ENCODE measurements around the gene TTC27.
"Not testable (repeated sequence)": the region's sequence is repeated elsewhere in the genome, so short reads cannot be mapped to it uniquely, and the experiment has no call there.

Gene TTC27

GRCh38 chr2:32812316-32812715 is 184.5 kb downstream of the TTC27 start:
- no peak for DNase-seq

GRCh38 chr2:32820088-32820487 is 192.2 kb downstream of the TTC27 start:
- DNase-seq, result no peak

- DNase-seq, result no peak
These were observed 192.9 kb downstream of the TTC27 start for GRCh38 chr2:32820701-32821100.

GRCh38 chr2:32824070-32824809 is 196.4 kb downstream of the TTC27 start:
- DNase-seq, result no peak

- DNase-seq, result no peak
These were observed 197.5 kb downstream of the TTC27 start for GRCh38 chr2:32825291-32825712.

GRCh38 chr2:32830196-32830595 is 202.3 kb downstream of the TTC27 start:
- DNase-seq, result no peak

- DNase-seq, result no peak
These were observed 205.0 kb downstream of the TTC27 start for GRCh38 chr2:32832821-32833220.

GRCh38 chr2:32833709-32834108 is 205.9 kb downstream of the TTC27 start:
- no peak for DNase-seq

GRCh38 chr2:32835148-32835547 is 207.3 kb downstream of the TTC27 start:
- DNase-seq, result no peak

- DNase-seq, result no peak
These were observed 209.1 kb downstream of the TTC27 start for GRCh38 chr2:32836933-32837332.

- DNase-seq, result no peak
These were observed 210.6 kb downstream of the TTC27 start for GRCh38 chr2:32838418-32838817.

GRCh38 chr2:32838949-32839348 is 211.1 kb downstream of the TTC27 start:
- DNase-seq, result no peak

GRCh38 chr2:32841931-32842898 is 214.4 kb downstream of the TTC27 start:
- no peak for DNase-seq

- no peak for DNase-seq
These were observed 215.8 kb downstream of the TTC27 start for GRCh38 chr2:32843699-32844098.

GRCh38 chr2:32844253-32844652 is 216.4 kb downstream of the TTC27 start:
- no peak for DNase-seq

GRCh38 chr2:32846274-32846673 is 218.4 kb downstream of the TTC27 start:
- not testable (repeated sequence) for DNase-seq

GRCh38 chr2:32847734-32848133 is 219.9 kb downstream of the TTC27 start:
- no peak for DNase-seq

- no peak for DNase-seq
These were observed 221.8 kb downstream of the TTC27 start for GRCh38 chr2:32849456-32850194.

- DNase-seq, result no peak
These were observed 224.1 kb downstream of the TTC27 start for GRCh38 chr2:32851777-32852439.

- DNase-seq, result no peak
These were observed 225.0 kb downstream of the TTC27 start for GRCh38 chr2:32852856-32853255.

GRCh38 chr2:32856891-32857290 is 229.0 kb downstream of the TTC27 start:
- DNase-seq, result no peak

GRCh38 chr2:32858713-32859112 is 230.9 kb downstream of the TTC27 start:
- DNase-seq, result no peak

GRCh38 chr2:32860385-32860784 is 232.5 kb downstream of the TTC27 start:
- DNase-seq, result no peak

All from activated CD4-positive, CD25-positive, alpha-beta regulatory T cell (primary cell).